Psoas muscle (tissue), 8 donors: ENCODE data around the gene PKIG. TPM values are rescaled to one million over a fixed set of nuclear protein-coding genes. Genes with fewer than 3 reads are reported as not detected.

Experiments
- ATAC-seq, 4 donors: fragments of 200-7000 bp; cut with Tn5 transposase; one replicate each; pipeline ENCODE4 v1.9.1; 2020; ENCODE audit warnings: moderate library complexity in 3 of 4, mild to moderate bottlenecking in 2 of 4
- DNase-seq, 2 donors: peaks; one replicate each; pipeline ENCODE4 v3.0.0-alpha.2; 2020
- H3K27ac ChIP-seq: fragments of 200-600 bp; one replicate; pipeline ENCODE4 v1.8.0; 2022
- H3K27me3 ChIP-seq, 3 donors: fragments of 200-600 bp in 1 of 3; one replicate each; pipeline versions ENCODE4 v1.6.1 to v1.8.0; 2013 to 2022; ENCODE audit warnings: low read length in 2 of 3, mild to moderate bottlenecking in 2 of 3, moderate library complexity in 1 of 3; ENCODE audit not compliant: insufficient read depth in 3 of 3
- H3K36me3 ChIP-seq, 2 donors: fragments of 200-600 bp in 1 of 2; one replicate each; pipeline versions ENCODE4 v1.6.1 to v1.8.0; 2013 to 2022; ENCODE audit warnings: low read depth in 1 of 2, mild to moderate bottlenecking in 1 of 2, moderate library complexity in 1 of 2; ENCODE audit not compliant: insufficient read depth in 1 of 2
- H3K4me1 ChIP-seq: fragments of 200-600 bp; one replicate; pipeline ENCODE4 v1.8.0; 2022
- H3K4me3 ChIP-seq: fragments of 200-600 bp; one replicate; pipeline ENCODE4 v1.8.0; 2022; ENCODE audit warnings: mild to moderate bottlenecking
- H3K9me3 ChIP-seq: fragments of 200-600 bp; one replicate; pipeline ENCODE4 v1.8.0; 2022
- CTCF ChIP-seq: fragments of 200-600 bp; IDR thresholded peaks from one replicate; pipeline ENCODE4 v1.8.0; 2022; ENCODE audit warnings: antibody characterized with exemption
- WGBS, 3 donors: extraction: QIAGEN DNeasy Blood & Tissue Kit; methylation state at CpG; one replicate each; pipeline versions ENCODE4 v1.1.6 to v1.1.7; 2013; 5-methylcytosine and 5-hydroxymethylcytosine counted together
- intact Hi-C, 2 donors: fragments of 100-400 bp; cut with DNase I; formaldehyde crosslinking; loops; one replicate each; pipeline versions ENCODE4 v1.11.0 to v1.14.2; 2022
- long read RNA-seq, 2 donors: library from polyadenylated mRNA; unstranded; transcript quantifications; one replicate each; pipeline ENCODE4 v2.0.0, GENCODE V29; 2021
- polyA plus RNA-seq, 3 donors: library from polyadenylated mRNA; stranded (reverse); fragments of 200-250 nt; gene quantifications; one replicate each; pipeline ENCODE4 v1.2.3, GENCODE V29; 2013
- total RNA-seq, 4 donors: library from RNA; stranded (reverse); fragmentation: NEBNext Ultra II Directional in 2 of 4; extraction: Animal tissue kit (Norgen Biotek cat#: 25700) in 2 of 4; gene quantifications; one replicate each; pipeline versions ENCODE4 v1.2.1 to v1.2.4, GENCODE V29; 2021 to 2023
- donor health status: healthy with polysubstance abuse.
- donor health status: DM: no; HTN: no; CAD: no; lungs with moderate emphysema.
- donor health status: Bipolar disorder and iron deficiency.
- donor health status: healthy.
- donor health status: DM: yes; HTN: yes; CAD: no.
- donor health status: DM: no; HTN: no; CAD: no.
- donor health status: DM: no; HTN: no; CAD: no.
- donor health status: DM: yes; HTN: yes; CAD: no.

PKIG gene
- total RNA-seq, result 100 to 1,000 TPM in 2 of 4 donors, 10 to 100 TPM in 2; 35.2 to 110 (median 88.3) TPM
- 100 to 1,000 TPM in 2 of 3 donors, 10 to 100 TPM in 1; 33.5 to 134 (median 108) TPM for polyA plus RNA-seq
- long read RNA-seq, donor 1, transcript PKIG-202 (4 exons, 1,180 nt), result major isoform, 38 of 57 reads
- long read RNA-seq, donor 1, partial matches to known transcripts, result 11 of 57 reads
- long read RNA-seq, donor 1, other reads (novel, unspliced or antisense), result 2 of 57 reads
- long read RNA-seq, donor 2, transcript PKIG-202 (4 exons, 1,180 nt), result major isoform, 42 of 59 reads
- long read RNA-seq, donor 2, transcript PKIG-207 (4 exons, 1,191 nt), result minor isoform, 6 of 59 reads
- long read RNA-seq, donor 2, partial matches to known transcripts, result 10 of 59 reads
- long read RNA-seq, donor 2, other reads (novel, unspliced or antisense), result 1 of 59 reads

- Histone ChIP-seq H3K4me3 (peak within 1 kb of the TSS; percentile 88), H3K27me3 (no peaks in the 10 kb centered on the region), H3K36me3 (peaks cover 0 to 14% of the 10 kb centered on the region in 2 donors), H3K4me1 (peaks cover 62% of the 10 kb centered on the region), H3K27ac (peak within 1 kb of the TSS; percentile 96), H3K9me3 (no peaks in the 10 kb centered on the region)
- no peak for TF ChIP-seq CTCF
- ATAC-seq (peak; percentile 86 to 90 (median 88)), DNase-seq (peak; percentile 65 to 78)
- intact Hi-C loops, result loop anchor here in 1 of 2 donors (5.0 kb wide), 1 partner anchor 60 kb away; the partner anchor contains the start of gene SERINC3
- WGBS, 3 donors, result 4 to 11% (median 9%) methylated on average over 6 of the region's 6 CpGs
Observed at GRCh38 chr20:44582311-44583025, at the start of gene PKIG. PKIG (plus strand) TSS chr20:44582579; CDS start chr20:44614557, 31,978 bp downstream.

GRCh38 chr20:44532981-44533331, 49.4 kb upstream of the PKIG start:
- ATAC-seq, result no peak
- Histone ChIP-seq H3K9me3 (no peaks in the 10 kb centered on the region), H3K4me3 (peak overlapping the region; percentile 88), H3K36me3 (no peaks in the 10 kb centered on the region), H3K4me1 (peaks cover 2% of the 10 kb centered on the region), H3K27me3 (no peaks in the 10 kb centered on the region), H3K27ac (no peak overlapping the region)
- intact Hi-C loops, result loop anchor here in 1 of 2 donors (5.0 kb wide), 1 partner anchor 39 kb away; no protein-coding TSS in a partner anchor
- TF ChIP-seq CTCF, result no peak
- 86 to 94% (median 89%) methylated on average over 2 of the region's 2 CpGs for WGBS, 3 donors
- no peak for DNase-seq

GRCh38 chr20:44533928-44534327, 48.5 kb upstream of the PKIG start:
- Histone ChIP-seq H3K27ac (no peak overlapping the region), H3K4me3 (no peak overlapping the region), H3K9me3 (no peaks in the 10 kb centered on the region), H3K36me3 (no peaks in the 10 kb centered on the region), H3K4me1 (peaks cover 2% of the 10 kb centered on the region), H3K27me3 (no peaks in the 10 kb centered on the region)
- intact Hi-C loops, result loop anchor here in 1 of 2 donors (5.0 kb wide), 1 partner anchor 38 kb away; no protein-coding TSS in a partner anchor
- no peak for TF ChIP-seq CTCF
- no peak for DNase-seq
- WGBS, 3 donors, result 78 to 85% (median 83%) methylated on average over 4 of the region's 4 CpGs
- no peak for ATAC-seq

GRCh38 chr20:44536175-44536574, 46.2 kb upstream of the PKIG start:
- ATAC-seq (no peak), DNase-seq (no peak)
- WGBS, 3 donors, result 93 to 95% (median 94%) methylated on average over 3 of the region's 3 CpGs
- intact Hi-C loops, result no loop called here
- Histone ChIP-seq H3K27ac (no peak overlapping the region), H3K4me1 (peaks cover 2% of the 10 kb centered on the region), H3K4me3 (no peak overlapping the region), H3K36me3 (no peaks in the 10 kb centered on the region), H3K27me3 (no peaks in the 10 kb centered on the region), H3K9me3 (no peaks in the 10 kb centered on the region)
- TF ChIP-seq CTCF, result no peak
